Neural progenitor cell (in vitro differentiated cells): ENCODE data around the gene NES. TPM values are rescaled to one million over a fixed set of nuclear protein-coding genes. Genes with fewer than 3 reads are reported as not detected.

Source experiments
- DNase-seq: peaks from one replicate; pipeline ENCODE4 v3.0.0-alpha.2; 2016; ENCODE audit warnings: low spot score
- H2AFZ ChIP-seq: fragments of 200-600 bp; sonication (generic); replicated peaks from 2 replicates; pipeline ENCODE4 v1.6.1; 2016; ENCODE audit warnings: antibody characterized with exemption
- H3F3A ChIP-seq: fragments of 200-600 bp; sonication (generic); 2 replicates; pipeline ENCODE4 v1.6.1; 2016; ENCODE audit warnings: antibody characterized with exemption, low read depth
- H3K27ac ChIP-seq: fragments of 200-600 bp; sonication (generic); 2 replicates; pipeline ENCODE4 v1.5.1; 2016; ENCODE audit warnings: mild to moderate bottlenecking
- H3K27me3 ChIP-seq: fragments of 200-600 bp; sonication (generic); 2 replicates; pipeline ENCODE4 v1.6.1; 2016; ENCODE audit warnings: mild to moderate bottlenecking, moderate library complexity
- H3K36me3 ChIP-seq: fragments of 200-600 bp; sonication (generic); 2 replicates; pipeline ENCODE4 v1.5.1; 2016
- H3K4me1 ChIP-seq: fragments of 200-600 bp; sonication (generic); 2 replicates; pipeline ENCODE4 v1.6.1; 2016; ENCODE audit warnings: mixed run types
- H3K4me2 ChIP-seq: fragments of 200-600 bp; sonication (generic); 2 replicates; pipeline ENCODE4 v1.6.1; 2016
- H3K4me3 ChIP-seq: fragments of 200-600 bp; sonication (generic); 2 replicates; pipeline ENCODE4 v1.5.1; 2016
- H3K79me2 ChIP-seq: fragments of 200-600 bp; sonication (generic); 2 replicates; pipeline ENCODE4 v1.6.1; 2016; ENCODE audit warnings: low read depth
- H3K9ac ChIP-seq: fragments of 200-600 bp; sonication (generic); 2 replicates; pipeline ENCODE4 v1.6.1; 2016
- H3K9me3 ChIP-seq: fragments of 200-600 bp; sonication (generic); 2 replicates; pipeline ENCODE4 v1.5.1; 2016; ENCODE audit warnings: low read depth
- H4K20me1 ChIP-seq: fragments of 200-600 bp; sonication (generic); 2 replicates; pipeline ENCODE4 v1.6.1; 2016; ENCODE audit warnings: low read depth
- H3K27ac Mint-ChIP-seq: 3 replicates; pipeline ENCODE4 v1.8.0; 2021; ENCODE audit warnings: mixed read lengths
- H3K27me3 Mint-ChIP-seq: 2 replicates; pipeline ENCODE4 v1.8.0; 2022; ENCODE audit warnings: low read depth, mild to moderate bottlenecking, inconsistent platforms, moderate library complexity, mixed read lengths; ENCODE audit not compliant: insufficient read depth
- H3K36me3 Mint-ChIP-seq: 3 replicates; pipeline ENCODE4 v1.8.0; 2021; ENCODE audit warnings: mixed read lengths
- H3K4me1 Mint-ChIP-seq: 3 replicates; pipeline ENCODE4 v1.8.0; 2021; ENCODE audit warnings: mixed read lengths
- H3K4me3 Mint-ChIP-seq: 3 replicates; pipeline ENCODE4 v1.8.0; 2021; ENCODE audit warnings: mild to moderate bottlenecking, moderate library complexity, mixed read lengths
- H3K9me3 Mint-ChIP-seq: 3 replicates; pipeline ENCODE4 v1.8.0; 2020; ENCODE audit warnings: mixed read lengths
- EZH2 ChIP-seq: fragments of 200-600 bp; sonication (generic); IDR thresholded peaks from 2 replicates; pipeline ENCODE4 v1.6.1; 2017; ENCODE audit warnings: antibody characterized with exemption, mild to moderate bottlenecking, moderate library complexity
- EZH2phosphoT487 ChIP-seq: fragments of 200-600 bp; sonication (generic); IDR thresholded peaks from 2 replicates; pipeline ENCODE4 v1.6.1; 2017; ENCODE audit warnings: antibody characterized with exemption
- total RNA-seq: library from RNA; depleted of rRNA; stranded (reverse); fragments of >200 nt; gene quantifications from 2 replicates; pipeline ENCODE4 v1.2.3, GENCODE V29; 2015; ENCODE audit warnings: low replicate concordance
- TF ChIP-seq, protein P1 (sequence below): fragments of 200-600 bp; sonication (generic); IDR thresholded peaks from 2 replicates; pipeline ENCODE4 v1.5.1; 2017; ENCODE audit warnings: antibody characterized with exemption, mild to moderate bottlenecking

Gene NES
- total RNA-seq, 1 donor from 2014 or later, result 83.8 TPM

DNA sequence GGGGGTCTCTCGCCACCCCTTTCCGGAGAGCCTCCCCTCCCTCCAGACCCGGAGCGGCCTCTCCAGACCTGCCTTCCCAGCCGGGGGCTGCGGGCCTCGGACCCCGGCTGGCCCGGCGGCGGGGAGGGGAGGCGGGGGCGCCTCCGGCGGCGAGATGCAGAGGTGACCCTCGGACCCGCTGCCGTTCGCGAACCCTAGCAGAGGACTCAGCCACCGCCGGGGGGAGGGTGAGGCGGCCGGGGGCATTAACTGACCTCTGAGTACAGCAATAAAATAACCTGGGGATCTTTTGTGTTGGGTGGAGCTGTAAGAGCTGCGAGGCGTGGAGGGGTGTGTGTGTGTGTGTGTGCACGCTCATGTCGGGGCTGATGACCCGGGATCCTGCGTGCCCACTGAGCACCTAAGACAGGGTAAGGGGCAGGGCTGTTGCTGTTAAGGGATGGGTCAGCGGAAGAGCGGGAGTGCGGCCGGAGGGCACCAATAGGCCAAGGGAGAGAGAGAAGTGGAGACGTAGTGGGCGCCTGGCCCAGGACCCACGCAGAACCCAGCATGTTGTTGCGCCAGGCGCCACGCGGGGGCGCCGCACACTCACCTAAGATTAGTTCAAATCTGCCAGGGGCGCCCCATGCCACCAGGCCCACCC lies 51.6 kb downstream of the NES start:
- no peaks in the 10 kb centered on the region for H3K36me3 ChIP-seq
- no peak overlapping the region for H3K27ac ChIP-seq
- peak; percentile 79 for DNase-seq
- no peak overlapping the region for H3K9ac ChIP-seq
- no peaks in the 10 kb centered on the region for H3K79me2 ChIP-seq
- H3K4me2 ChIP-seq, result peak overlapping the region; percentile 80
- Mint-ChIP-seq H3K4me3 (peak overlapping the region; percentile 83), H3K4me1 (peaks cover 14% of the 10 kb centered on the region), H3K27ac (no peak overlapping the region), H3K9me3 (peaks cover 2% of the 10 kb centered on the region), H3K36me3 (no peaks in the 10 kb centered on the region), H3K27me3 (peaks cover 37% of the 10 kb centered on the region)
- H3K4me3 ChIP-seq, result peak overlapping the region; percentile 43
- H2AFZ ChIP-seq, result no peak overlapping the region
- H3K27me3 ChIP-seq, result peaks cover 99% of the 10 kb centered on the region
- TF ChIP-seq EZH2phosphoT487 (peak; percentile 26), EZH2 (peak; percentile 88)
- TF ChIP-seq, protein P1, sequence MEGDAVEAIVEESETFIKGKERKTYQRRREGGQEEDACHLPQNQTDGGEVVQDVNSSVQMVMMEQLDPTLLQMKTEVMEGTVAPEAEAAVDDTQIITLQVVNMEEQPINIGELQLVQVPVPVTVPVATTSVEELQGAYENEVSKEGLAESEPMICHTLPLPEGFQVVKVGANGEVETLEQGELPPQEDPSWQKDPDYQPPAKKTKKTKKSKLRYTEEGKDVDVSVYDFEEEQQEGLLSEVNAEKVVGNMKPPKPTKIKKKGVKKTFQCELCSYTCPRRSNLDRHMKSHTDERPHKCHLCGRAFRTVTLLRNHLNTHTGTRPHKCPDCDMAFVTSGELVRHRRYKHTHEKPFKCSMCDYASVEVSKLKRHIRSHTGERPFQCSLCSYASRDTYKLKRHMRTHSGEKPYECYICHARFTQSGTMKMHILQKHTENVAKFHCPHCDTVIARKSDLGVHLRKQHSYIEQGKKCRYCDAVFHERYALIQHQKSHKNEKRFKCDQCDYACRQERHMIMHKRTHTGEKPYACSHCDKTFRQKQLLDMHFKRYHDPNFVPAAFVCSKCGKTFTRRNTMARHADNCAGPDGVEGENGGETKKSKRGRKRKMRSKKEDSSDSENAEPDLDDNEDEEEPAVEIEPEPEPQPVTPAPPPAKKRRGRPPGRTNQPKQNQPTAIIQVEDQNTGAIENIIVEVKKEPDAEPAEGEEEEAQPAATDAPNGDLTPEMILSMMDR, result peak; percentile 69
- H4K20me1 ChIP-seq, result peaks cover 21% of the 10 kb centered on the region
- no peaks in the 10 kb centered on the region for H3K9me3 ChIP-seq
- peaks cover 8% of the 10 kb centered on the region for H3K4me1 ChIP-seq
- H3F3A ChIP-seq, result peaks cover 3% of the 10 kb centered on the region

DNA sequence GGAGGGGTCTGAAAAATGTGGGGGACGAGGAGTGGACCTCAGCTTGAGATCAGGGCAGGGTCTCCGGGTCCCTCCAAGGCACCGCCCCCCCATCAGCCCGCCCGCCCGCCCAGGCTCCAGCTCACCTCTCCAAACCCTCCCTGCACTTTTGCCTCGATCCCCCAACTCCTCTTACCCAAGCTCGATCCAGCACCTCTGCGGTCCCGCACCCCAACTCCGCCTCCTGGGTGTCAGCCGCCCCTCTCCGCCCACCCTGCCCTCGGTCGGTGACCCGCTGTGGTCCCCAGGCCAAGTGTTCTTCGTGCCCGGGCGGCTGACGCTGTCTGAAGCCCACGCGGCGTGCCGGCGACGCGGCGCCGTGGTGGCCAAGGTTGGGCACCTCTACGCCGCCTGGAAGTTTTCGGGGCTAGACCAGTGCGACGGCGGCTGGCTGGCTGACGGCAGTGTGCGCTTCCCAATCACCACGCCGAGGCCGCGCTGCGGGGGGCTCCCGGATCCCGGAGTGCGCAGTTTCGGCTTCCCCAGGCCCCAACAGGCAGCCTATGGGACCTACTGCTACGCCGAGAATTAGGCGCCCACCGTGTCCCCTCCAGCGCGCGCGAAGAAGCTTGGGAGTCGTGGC lies 52.3 kb downstream of the NES start:
- H3K27ac Mint-ChIP-seq, result no peak overlapping the region
- Histone ChIP-seq H3K4me3 (peak overlapping the region; percentile 43), H3K27me3 (peaks cover 99% of the 10 kb centered on the region), H3K9me3 (no peaks in the 10 kb centered on the region), H3K4me2 (peak overlapping the region; percentile 80), H3K36me3 (no peaks in the 10 kb centered on the region), H3K9ac (no peak overlapping the region), H4K20me1 (peaks cover 23% of the 10 kb centered on the region), H3F3A (peaks cover 3% of the 10 kb centered on the region), H3K27ac (no peak overlapping the region), H3K4me1 (peaks cover 8% of the 10 kb centered on the region), H2AFZ (peak overlapping the region; percentile 58), H3K79me2 (no peaks in the 10 kb centered on the region)
- peak; percentile 34 for DNase-seq
- H3K4me3 Mint-ChIP-seq, result peak overlapping the region; percentile 30
- H3K36me3 Mint-ChIP-seq, result no peaks in the 10 kb centered on the region
- H3K9me3 Mint-ChIP-seq, result peaks cover 2% of the 10 kb centered on the region
- H3K27me3 Mint-ChIP-seq, result peaks cover 40% of the 10 kb centered on the region
- TF ChIP-seq EZH2phosphoT487 (peak; percentile 85), EZH2 (peak; percentile 91)
- TF ChIP-seq, protein P1, result no peak
- peaks cover 14% of the 10 kb centered on the region for H3K4me1 Mint-ChIP-seq

DNA sequence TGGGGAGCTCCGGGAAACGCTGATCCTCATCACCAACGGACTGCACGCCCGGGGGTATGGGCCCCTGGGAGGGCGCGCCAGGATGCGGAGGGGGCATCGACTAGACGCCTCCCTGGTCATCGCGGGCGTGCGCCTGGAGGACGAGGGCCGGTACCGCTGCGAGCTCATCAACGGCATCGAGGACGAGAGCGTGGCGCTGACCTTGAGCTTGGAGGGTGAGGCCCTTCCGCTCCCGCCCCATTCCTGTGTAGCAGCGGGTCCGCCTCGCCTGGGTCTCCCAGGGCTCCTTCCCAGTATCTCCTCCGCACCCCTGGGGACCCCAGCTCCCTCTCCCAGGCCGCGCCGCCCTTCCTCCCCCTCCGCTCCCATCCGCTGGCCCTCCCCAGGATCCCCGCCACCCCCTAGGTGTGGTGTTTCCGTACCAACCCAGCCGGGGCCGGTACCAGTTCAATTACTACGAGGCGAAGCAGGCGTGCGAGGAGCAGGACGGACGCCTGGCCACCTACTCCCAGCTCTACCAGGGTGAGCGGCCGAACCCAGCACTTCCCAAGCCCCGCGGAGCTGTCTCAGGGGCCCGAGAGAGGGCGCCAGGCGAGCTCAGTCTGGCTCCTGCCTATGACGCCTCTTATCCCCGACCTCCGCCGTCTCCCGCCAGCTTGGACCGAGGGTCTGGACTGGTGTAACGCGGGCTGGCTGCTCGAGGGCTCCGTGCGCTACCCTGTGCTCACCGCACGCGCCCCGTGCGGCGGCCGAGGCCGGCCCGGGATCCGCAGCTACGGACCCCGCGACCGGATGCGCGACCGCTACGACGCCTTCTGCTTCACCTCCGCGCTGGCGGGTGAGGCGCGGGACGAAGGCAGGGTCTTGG lies 53.0 kb downstream of the NES start:
- Mint-ChIP-seq H3K9me3 (peaks cover 2% of the 10 kb centered on the region), H3K4me1 (peaks cover 15% of the 10 kb centered on the region), H3K4me3 (peak overlapping the region; percentile 30), H3K27me3 (peaks cover 47% of the 10 kb centered on the region), H3K36me3 (no peaks in the 10 kb centered on the region), H3K27ac (no peak overlapping the region)
- peaks cover 8% of the 10 kb centered on the region for H3K4me1 ChIP-seq
- H3K36me3 ChIP-seq, result no peaks in the 10 kb centered on the region
- TF ChIP-seq, protein P1, result peak; percentile 55
- TF ChIP-seq EZH2, result peak; percentile 81
- TF ChIP-seq EZH2phosphoT487, result peak; percentile 82
- H3K9me3 ChIP-seq, result no peaks in the 10 kb centered on the region
- peak overlapping the region; percentile 58 for H2AFZ ChIP-seq
- H3K27ac ChIP-seq, result no peak overlapping the region
- H3K27me3 ChIP-seq, result peaks cover 99% of the 10 kb centered on the region
- H3K79me2 ChIP-seq, result no peaks in the 10 kb centered on the region
- no peak overlapping the region for H3K9ac ChIP-seq
- peak overlapping the region; percentile 80 for H3K4me2 ChIP-seq
- peak overlapping the region; percentile 43 for H3K4me3 ChIP-seq
- H3F3A ChIP-seq, result peaks cover 3% of the 10 kb centered on the region
- peak; percentile 89 for DNase-seq
- H4K20me1 ChIP-seq, result peaks cover 27% of the 10 kb centered on the region
